Right ventricle myocardium superior (tissue), 1 donor: Measurements from ENCODE around the gene KIF4B. TPM values are rescaled to one million over a fixed set of nuclear protein-coding genes. Genes with fewer than 3 reads are reported as not detected.
"Not testable (repeated sequence)": the region's sequence is repeated elsewhere in the genome, so short reads cannot be mapped to it uniquely, and the experiment has no call there.

Experiments used
- ATAC-seq: fragments of 200-7000 bp; cut with Tn5 transposase; one replicate; pipeline ENCODE4 v1.9.1; 2020; ENCODE audit warnings: mild to moderate bottlenecking; ENCODE audit not compliant: poor library complexity
- DNase-seq: peaks from one replicate; pipeline ENCODE4 v3.0.0-alpha.2; 2020
- intact Hi-C: fragments of 100-400 bp; cut with DNase I; formaldehyde crosslinking; loops from one replicate; pipeline ENCODE4 v1.11.2; 2022
- long read RNA-seq: library from polyadenylated mRNA; unstranded; transcript quantifications from one replicate; pipeline ENCODE4 v2.0.0, GENCODE V29; 2021
- total RNA-seq: library from RNA; stranded (reverse); fragmentation: NEBNext Ultra II Directional; extraction: Animal tissue kit (Norgen Biotek cat#: 25700); gene quantifications from one replicate; pipeline ENCODE4 v1.2.1, GENCODE V29; 2021
- donor health status: DM: no; HTN: yes; CAD: no; lungs with severe emphysema.

The KIF4B gene, protein sequence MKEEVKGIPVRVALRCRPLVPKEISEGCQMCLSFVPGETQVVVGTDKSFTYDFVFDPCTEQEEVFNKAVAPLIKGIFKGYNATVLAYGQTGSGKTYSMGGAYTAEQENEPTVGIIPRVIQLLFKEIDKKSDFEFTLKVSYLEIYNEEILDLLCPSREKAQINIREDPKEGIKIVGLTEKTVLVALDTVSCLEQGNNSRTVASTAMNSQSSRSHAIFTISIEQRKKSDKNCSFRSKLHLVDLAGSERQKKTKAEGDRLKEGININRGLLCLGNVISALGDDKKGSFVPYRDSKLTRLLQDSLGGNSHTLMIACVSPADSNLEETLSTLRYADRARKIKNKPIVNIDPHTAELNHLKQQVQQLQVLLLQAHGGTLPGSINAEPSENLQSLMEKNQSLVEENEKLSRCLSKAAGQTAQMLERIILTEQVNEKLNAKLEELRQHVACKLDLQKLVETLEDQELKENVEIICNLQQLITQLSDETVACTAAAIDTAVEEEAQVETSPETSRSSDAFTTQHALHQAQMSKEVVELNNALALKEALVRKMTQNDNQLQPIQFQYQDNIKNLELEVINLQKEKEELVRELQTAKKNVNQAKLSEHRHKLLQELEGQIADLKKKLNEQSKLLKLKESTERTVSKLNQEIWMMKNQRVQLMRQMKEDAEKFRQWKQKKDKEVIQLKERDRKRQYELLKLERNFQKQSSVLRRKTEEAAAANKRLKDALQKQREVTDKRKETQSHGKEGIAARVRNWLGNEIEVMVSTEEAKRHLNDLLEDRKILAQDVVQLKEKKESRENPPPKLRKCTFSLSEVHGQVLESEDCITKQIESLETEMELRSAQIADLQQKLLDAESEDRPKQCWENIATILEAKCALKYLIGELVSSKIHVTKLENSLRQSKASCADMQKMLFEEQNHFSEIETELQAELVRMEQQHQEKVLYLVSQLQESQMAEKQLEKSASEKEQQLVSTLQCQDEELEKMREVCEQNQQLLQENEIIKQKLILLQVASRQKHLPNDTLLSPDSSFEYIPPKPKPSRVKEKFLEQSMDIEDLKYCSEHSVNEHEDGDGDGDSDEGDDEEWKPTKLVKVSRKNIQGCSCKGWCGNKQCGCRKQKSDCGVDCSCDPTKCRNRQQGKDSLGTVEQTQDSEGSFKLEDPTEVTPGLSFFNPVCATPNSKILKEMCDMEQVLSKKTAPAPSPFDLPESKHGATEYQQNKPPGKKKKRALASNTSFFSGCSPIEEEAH
- not detected for total RNA-seq
- long read RNA-seq: 0 reads

DNA sequence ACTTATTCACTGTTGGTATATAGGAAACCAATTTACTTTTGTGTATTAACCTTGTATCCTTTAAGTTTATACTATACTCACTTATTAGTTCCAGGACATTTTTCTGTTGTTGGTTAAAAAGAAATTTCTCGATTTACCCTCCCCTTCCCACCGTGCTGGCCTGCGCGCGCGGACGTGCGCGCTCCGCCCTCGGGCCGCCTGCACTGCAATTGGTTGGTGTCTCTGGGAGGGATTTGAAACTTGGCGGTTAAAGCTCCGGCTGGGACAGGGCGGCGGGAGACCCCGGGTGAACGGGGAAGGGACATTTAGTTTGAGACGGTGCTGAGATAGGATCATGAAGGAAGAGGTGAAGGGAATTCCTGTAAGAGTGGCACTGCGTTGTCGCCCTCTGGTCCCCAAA, at the start of gene KIF4B:
Gene KIF4B, plus strand, starts transcription at position 230 of the 400 bp plus-strand sequence. Its CDS starts 105 bp downstream, at position 335.
- DNase-seq (no peak), ATAC-seq (no peak)
- intact Hi-C loops: no loop called here

DNA sequence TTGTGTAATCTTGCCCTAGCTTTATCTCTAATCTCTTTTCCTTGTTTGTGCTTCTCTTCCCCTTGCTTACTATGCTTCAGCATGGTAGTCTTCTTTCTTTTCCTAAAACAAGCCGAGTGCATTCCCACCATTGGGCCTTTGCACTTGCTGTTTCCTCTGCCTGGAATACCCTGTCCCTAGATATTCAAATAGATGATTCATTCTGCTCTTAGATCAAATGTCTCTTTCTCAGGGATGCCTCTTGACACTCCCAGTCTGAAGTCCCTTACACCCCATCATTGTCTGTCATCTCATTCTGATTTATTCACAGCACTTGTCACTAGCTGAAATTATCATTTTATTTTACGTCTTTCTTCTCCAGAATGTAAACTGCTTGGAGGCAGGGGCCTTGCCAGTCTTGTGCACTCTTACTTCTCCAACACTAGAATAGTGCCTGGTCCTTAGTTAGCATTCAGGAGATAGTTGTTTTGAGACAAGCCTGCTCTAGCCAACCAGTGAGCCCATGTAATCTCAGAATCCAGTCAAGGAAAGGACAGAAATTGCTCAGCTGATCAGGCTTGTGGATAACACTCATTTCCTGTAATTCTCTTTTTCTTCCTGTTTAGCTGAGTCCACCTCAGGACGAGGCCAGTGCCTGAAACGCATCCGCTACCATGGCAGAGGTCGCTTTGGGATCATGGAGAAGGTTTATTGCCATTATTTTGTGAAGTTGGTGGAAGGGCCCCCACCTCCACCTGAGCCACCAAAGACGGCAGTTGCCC, 47.3 kb upstream of the KIF4B start:
- intact Hi-C loops: no loop called here
- no peak for DNase-seq
- peak; percentile 8 for ATAC-seq

DNA sequence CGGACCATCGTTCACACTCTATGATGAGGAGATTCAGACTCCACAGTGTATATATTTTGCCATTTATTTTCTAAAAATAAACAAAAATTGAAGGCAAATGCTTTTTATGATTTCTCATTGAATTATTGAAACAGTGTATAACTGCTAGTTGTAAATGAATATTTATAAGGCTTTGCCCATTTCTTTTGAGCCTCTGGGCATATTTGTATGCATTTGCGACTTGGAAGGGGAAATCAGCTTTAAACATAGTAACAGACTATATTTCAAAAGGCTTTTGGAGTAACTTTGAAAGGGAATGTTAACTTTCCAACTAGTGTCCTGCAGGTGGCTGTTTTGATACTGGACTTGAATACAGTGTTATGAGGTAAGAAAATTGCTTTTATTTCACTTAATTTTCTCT, 46.7 kb upstream of the KIF4B start:
- no peak for DNase-seq
- intact Hi-C loops: no loop called here
- ATAC-seq: no peak

DNA sequence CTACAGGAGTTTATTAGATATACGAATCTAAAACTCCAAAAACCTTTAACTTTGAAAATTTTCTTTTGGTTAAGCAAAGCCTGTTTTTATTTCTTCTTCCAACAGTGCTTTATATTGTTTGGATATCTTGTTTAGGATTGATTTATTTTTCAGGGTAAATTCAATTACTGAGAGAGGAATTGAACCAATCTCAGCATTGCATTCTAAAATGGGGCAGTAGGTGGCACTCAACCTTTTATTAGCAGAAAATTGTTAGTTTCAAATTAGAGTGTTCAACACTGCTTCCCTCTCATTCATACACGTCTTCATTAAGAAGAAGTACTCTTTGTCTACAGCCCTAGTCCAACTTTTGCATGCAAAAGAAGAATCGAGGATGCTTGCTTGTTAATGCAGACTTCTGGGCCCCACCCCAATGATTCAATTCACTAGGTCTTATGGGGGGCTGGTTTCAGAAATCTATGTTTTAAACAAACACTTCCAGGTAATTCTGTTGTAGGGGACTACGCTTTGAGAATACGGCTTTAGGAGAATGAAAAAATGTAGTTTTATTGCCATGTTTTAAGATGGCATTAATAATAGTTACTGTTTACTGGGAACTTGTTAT, 46.0 kb upstream of the KIF4B start:
- ATAC-seq (peak; percentile 35), DNase-seq (no peak)
- intact Hi-C loops: no loop called here

DNA sequence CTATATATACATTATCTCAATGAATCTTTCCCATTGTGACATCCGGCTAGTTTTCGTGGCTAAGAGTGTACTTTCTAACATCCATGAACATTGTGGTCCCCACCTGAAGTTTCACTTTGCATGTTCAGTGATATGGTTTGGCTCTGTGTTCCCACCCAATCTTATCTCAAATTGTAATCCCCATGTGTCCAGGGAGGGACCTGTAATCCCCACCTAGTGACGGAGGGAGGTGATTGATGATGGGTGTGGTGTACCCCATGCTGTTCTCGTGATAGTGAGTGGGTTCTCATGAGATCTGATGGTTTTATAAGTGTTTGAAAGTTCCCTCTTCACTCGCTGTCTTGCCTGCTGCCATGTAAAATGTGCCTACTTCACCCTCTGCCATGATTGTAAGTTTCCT, 44.6 kb upstream of the KIF4B start:
- intact Hi-C loops: no loop called here
- DNase-seq (no peak), ATAC-seq (no peak)

DNA sequence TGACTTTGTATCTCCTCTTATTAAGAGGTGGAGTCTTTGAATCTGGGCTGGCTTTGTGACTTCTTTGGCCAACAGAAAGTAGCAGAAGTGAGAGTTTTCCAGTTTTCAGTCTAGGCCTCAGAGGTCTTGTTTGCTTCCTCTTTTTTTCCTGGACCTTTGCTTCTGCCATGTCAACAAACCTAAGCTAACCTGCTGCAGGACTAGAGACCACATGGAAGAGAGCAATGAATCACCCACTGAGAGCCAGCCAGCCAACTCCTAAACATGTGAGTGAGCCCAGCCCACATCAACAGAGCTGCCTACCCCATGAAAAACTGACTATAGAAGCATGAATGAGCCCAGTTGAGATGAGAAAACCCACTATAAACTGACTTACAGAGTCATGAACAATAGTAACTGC, 42.8 kb upstream of the KIF4B start:
- intact Hi-C loops: loop anchor here (10.0 kb wide), 2 partner anchors 164 to 294 kb away; no protein-coding TSS in a partner anchor
- ATAC-seq (no peak), DNase-seq (no peak)

DNA sequence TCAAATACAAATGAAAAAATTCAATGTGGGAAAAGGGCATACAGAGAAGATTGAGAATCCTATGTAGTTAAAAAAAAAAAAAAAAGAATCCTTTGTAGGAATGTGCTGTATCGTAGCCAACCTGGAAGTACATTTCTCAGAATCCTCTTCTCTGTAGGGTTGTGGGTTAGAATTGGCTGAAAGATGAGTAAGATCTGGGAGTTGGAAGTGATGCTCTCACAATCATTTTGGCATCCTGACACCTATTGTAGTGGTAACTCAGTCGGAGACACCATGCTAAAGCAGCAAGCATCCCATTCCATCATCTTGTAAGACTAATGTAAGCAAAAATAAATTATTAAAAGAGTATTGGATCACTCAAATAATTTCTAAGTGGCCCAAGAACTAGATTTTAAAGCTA, 42.1 kb upstream of the KIF4B start:
- ATAC-seq (no peak), DNase-seq (no peak)
- intact Hi-C loops: loop anchor here (10.0 kb wide), 2 partner anchors 163 to 293 kb away; no protein-coding TSS in a partner anchor

DNA sequence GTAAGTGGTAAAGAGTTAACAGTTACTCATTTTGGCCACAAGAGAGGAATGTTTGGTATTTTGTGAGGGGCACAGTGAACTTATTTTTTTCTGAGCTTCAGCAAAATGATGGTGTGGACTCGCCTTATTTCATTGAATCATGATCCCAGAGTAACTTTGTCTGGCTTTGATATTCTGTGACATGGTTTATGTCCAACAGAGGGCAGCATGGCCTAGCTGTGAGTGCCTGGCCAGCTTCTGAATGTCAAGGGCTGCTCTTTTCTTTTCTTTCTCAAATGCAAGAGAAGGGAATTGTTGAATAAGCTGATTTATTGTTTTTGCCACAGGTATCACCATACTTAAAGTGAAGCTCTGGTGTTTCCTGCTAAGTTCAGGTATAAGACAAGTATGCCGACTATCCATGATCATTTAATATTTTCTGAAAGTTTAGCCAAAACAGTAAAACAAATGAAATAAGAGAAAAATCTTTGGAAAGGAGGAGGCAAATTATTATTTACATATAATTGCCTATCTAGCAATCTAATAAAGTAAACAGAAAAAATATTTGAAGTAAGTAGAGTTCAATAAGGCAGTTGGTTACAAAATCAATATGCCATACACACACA, 41.0 kb upstream of the KIF4B start:
- peak; percentile 85 for ATAC-seq
- intact Hi-C loops: loop anchor here (10.0 kb wide), 2 partner anchors 162 to 292 kb away; no protein-coding TSS in a partner anchor
- DNase-seq: no peak

DNA sequence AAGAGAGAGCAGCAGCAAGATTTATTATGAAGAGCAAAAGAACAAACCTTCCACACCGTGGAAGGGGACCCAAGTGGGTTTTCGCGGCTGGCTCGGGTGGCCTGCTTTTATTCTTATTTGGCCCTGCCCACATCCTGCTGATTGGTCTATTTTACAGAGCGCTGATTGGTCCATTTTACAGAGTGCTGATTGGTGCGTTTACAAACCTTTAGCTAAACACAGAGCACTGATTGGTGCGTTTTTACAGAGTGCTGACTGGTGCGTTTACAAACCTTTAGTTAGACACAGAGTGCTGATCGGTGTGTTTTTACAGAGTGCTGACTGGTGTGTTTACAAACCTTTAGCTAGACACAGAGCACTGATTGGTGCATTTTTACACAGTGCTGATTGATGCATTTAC, 37.5 kb upstream of the KIF4B start:
- not testable (repeated sequence) for ATAC-seq
- intact Hi-C loops: loop anchor here (10.0 kb wide), 2 partner anchors 159 to 289 kb away; no protein-coding TSS in a partner anchor

DNA sequence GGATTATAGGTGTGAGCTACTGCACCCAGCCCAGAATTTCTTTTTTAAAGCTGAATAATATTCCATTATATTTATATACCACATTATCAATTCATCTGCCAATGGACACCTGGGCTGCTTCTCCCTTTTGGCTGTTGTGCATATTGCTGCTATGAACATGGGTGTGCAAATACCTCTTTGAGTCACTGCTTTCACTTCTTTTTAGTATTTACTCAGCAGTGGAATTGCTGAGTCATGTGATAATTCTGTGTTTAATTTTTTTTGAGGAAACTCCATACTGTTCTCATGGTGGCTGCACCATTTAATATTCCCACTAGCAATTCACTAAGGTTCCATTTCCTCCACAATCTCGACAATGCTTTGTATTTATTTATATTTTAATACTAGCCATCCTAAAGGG, 36.1 kb upstream of the KIF4B start:
- DNase-seq: no peak
- no peak for ATAC-seq
- intact Hi-C loops: loop anchor here (10.0 kb wide), 2 partner anchors 157 to 287 kb away; no protein-coding TSS in a partner anchor

More for the DNA sequence above, 37.5 kb upstream of the KIF4B start:
- DNase-seq: not testable (repeated sequence)

DNA sequence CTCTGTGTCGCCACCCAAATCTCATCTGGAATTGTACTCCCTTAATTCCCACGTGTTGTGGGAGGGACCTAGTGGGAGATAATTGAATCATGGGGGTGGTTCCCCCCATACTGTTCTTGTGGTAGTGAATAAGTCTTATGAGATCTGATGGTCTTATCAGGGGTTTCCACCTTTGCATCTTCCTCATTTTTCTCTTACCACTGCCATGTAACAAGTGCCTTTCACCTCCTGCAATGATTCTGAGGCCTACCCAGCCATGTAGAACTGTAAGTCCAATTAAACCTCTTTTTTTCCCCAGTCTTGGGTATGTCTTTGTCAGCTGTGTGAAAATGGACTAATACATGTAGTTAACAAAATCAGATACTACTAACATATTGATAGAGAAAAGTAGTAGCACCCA, 35.3 kb upstream of the KIF4B start:
- not testable (repeated sequence) for DNase-seq, ATAC-seq
- intact Hi-C loops: loop anchor here (10.0 kb wide), 2 partner anchors 157 to 287 kb away; no protein-coding TSS in a partner anchor

DNA sequence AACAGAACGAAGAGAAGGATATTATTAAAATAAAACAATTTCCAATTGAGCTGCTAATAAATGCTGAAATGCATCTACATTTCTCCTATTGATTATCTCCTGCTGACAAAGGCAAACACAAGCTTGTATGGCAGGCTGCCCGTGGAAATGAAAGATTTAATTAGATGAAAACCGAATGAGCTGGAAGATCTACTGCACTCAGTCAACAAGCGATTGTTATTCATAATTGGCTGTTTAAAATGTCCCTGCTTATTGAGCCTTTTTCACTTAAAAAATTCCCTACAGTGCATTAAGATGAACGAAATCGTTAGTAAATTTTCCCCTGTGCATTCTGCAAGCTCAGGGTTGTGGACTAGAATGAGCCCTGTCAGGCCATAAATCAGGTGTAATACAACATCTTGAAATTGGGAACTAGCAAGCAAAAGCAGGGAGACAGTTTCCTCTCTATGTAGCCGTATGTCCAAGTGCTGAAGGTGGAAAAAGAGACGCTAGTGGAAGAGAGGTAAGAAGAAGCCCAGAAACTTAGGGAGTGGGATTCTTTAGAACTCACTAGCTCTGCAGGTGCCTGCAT, 28.5 kb upstream of the KIF4B start:
- no peak for ATAC-seq
- no peak for DNase-seq
- intact Hi-C loops: no loop called here

DNA sequence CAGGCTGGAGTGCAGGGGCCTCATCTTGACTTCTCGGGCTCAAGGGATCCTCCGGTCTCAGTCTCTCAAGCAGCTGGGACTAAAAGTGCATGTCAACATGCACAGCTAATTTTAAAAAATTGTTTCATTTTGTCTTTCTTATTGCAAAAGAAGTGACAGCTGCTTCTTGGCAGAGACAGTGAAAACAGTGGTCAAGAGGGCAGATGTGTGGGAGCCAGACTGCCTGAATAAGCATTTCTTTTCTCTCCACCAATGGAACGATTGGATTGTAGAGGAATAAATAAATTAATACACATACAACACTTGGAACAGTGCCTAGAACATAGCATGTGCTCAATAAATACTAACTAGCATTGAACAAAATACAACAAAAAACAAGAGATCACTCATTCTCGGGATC, 27.4 kb upstream of the KIF4B start:
- ATAC-seq (no peak), DNase-seq (no peak)
- intact Hi-C loops: no loop called here

DNA sequence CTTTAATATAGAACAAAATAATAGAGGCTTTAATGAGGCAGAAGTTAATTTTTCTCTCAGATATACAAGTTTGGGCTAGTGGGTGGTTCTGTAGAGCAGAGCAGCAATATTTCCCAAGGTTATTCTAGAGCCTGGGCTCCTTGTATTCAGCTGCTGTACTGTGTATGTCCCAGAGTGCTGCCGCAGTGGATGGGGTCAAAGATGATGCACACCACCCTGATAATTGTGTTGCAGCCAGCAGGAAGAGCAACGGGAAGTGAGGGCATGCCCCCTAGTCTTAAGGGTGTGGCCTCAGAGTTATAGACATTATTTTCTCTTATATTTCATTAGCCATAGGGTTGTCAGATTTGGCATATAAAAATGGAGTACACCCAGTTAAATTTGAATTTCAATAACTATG, 23.9 kb upstream of the KIF4B start:
- no peak for ATAC-seq
- no peak for DNase-seq
- intact Hi-C loops: no loop called here

DNA sequence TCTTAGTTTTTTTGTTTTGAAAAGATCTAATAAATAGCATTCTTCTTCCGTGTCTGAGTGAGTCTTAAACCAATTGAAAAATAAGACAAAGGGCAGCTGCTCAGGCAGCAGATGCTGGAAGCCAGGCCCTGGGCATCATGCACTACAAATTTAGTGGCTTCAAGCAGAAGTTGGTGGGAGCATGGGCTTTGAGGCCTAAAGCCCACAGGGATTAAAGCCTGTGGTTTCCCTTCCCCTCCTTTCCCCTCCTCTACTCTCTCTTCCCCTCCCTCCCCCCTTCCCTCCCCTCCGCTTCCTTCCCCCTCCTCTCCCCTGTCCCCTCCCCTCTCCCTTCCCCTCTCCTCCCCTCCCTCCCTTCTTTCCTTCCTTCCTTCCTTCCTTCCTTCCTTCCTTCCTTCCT, 20.1 kb upstream of the KIF4B start:
- no peak for DNase-seq
- intact Hi-C loops: no loop called here
- no peak for ATAC-seq

DNA sequence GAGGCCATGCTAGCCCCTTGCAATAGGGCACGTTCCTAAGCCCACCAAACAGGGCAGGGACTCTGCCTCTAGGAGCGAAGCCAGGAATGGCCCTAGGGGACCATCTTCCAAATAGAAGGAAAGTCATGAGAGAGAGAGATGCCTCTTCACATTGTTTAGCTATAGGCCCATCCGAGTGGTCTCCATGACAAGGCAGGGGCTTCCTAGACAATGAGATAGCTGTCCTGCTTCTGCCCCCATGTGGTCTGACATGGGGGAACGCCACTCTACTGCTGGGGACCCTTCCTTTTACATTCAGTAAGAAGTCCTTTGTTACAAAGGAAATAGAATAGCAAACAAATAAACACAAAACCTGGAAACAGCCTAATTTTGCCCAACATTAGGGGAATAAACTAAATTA, 17.9 kb upstream of the KIF4B start:
- no peak for ATAC-seq
- no peak for DNase-seq

DNA sequence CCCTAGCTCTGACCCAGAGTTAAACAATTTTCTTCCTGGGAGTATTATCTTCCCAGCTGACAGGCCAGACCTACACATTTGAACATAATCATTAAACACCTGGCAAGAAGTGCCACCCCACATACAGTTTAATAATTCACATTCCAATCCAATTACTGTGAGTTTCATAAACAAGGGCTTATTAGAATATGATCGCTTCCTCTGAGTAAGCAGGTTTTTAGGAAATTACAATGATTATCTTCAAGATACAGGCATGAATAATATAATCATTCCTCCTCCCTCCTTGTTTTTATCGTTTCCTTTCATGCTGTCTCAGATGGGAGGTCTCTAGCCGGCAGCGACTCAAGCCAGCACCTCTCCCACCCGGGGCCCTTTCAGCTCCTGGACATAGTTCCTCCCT, 15.8 kb upstream of the KIF4B start:
- ATAC-seq (no peak), DNase-seq (no peak)
- intact Hi-C loops: no loop called here

More for the DNA sequence above, 17.9 kb upstream of the KIF4B start:
- intact Hi-C loops: no loop called here
